ENCODE data around the gene SEMA4A. TPM values are rescaled to one million over a fixed set of nuclear protein-coding genes. Genes with fewer than 3 reads are reported as not detected.

SEMA4A gene
- total and polyA plus RNA-seq, 9 donors: 1.5 to 5.4 (median 3.2) TPM

GRCh38 chr1:156195853-156196252 lies 42.5 kb downstream of the SEMA4A start:
- Histone ChIP-seq H3K36me3 (ENCODE audit: control insufficient read depth, insufficient read depth, low read length) (peaks cover 32% of the 10 kb centered on the region), H3K27me3 (ENCODE audit: control insufficient read depth, insufficient read depth, low read length) (no peaks in the 10 kb centered on the region), H3K4me1 (ENCODE audit: control insufficient read depth, insufficient read depth, low read length) (peaks cover 12% of the 10 kb centered on the region), H3K9me3 (replicated peaks; ENCODE audit: control insufficient read depth, low read depth, low read length) (no peaks in the 10 kb centered on the region), H3K27ac (ENCODE audit: low read length) (no peak overlapping the region), H3K4me3 (ENCODE audit: low read length) (no peak overlapping the region)
- DNase-seq: no peak
- 71% methylated on average over 4 of the region's 4 CpGs for WGBS (ENCODE audit: insufficient coverage)

- H3K27me3 ChIP-seq (ENCODE audit: control insufficient read depth, insufficient read depth, low read length): no peaks in the 10 kb centered on the region
- H3K4me3 ChIP-seq (ENCODE audit: low read length): no peak overlapping the region
- WGBS (ENCODE audit: insufficient coverage): 83% methylated on average over 2 of the region's 2 CpGs
- peaks cover 12% of the 10 kb centered on the region for H3K4me1 ChIP-seq (ENCODE audit: control insufficient read depth, insufficient read depth, low read length)
- no peaks in the 10 kb centered on the region for H3K9me3 ChIP-seq (replicated peaks; ENCODE audit: control insufficient read depth, low read depth, low read length)
- no peak overlapping the region for H3K27ac ChIP-seq (ENCODE audit: low read length)
- peaks cover 32% of the 10 kb centered on the region for H3K36me3 ChIP-seq (ENCODE audit: control insufficient read depth, insufficient read depth, low read length)
- no peak for DNase-seq
Measured at GRCh38 chr1:156196445-156196844, 43.1 kb downstream of the SEMA4A start.

GRCh38 chr1:156198831-156199349 lies 45.5 kb downstream of the SEMA4A start:
- peaks cover 7% of the 10 kb centered on the region for H3K4me1 ChIP-seq (ENCODE audit: control insufficient read depth, insufficient read depth, low read length)
- no peak overlapping the region for H3K27ac ChIP-seq (ENCODE audit: low read length)
- WGBS (ENCODE audit: insufficient coverage): 92% methylated on average over 4 of the region's 5 CpGs
- H3K9me3 ChIP-seq (replicated peaks; ENCODE audit: control insufficient read depth, low read depth, low read length): no peaks in the 10 kb centered on the region
- no peak for DNase-seq
- no peak overlapping the region for H3K4me3 ChIP-seq (ENCODE audit: low read length)
- peaks cover 42% of the 10 kb centered on the region for H3K36me3 ChIP-seq (ENCODE audit: control insufficient read depth, insufficient read depth, low read length)
- H3K27me3 ChIP-seq (ENCODE audit: control insufficient read depth, insufficient read depth, low read length): no peaks in the 10 kb centered on the region

GRCh38 chr1:156200044-156200443 lies 46.7 kb downstream of the SEMA4A start:
- Histone ChIP-seq H3K36me3 (ENCODE audit: control insufficient read depth, insufficient read depth, low read length) (peaks cover 42% of the 10 kb centered on the region), H3K27ac (ENCODE audit: low read length) (no peak overlapping the region), H3K27me3 (ENCODE audit: control insufficient read depth, insufficient read depth, low read length) (no peaks in the 10 kb centered on the region), H3K4me1 (ENCODE audit: control insufficient read depth, insufficient read depth, low read length) (no peaks in the 10 kb centered on the region), H3K4me3 (ENCODE audit: low read length) (no peak overlapping the region), H3K9me3 (replicated peaks; ENCODE audit: control insufficient read depth, low read depth, low read length) (no peaks in the 10 kb centered on the region)
- DNase-seq: no peak
- 88% methylated on average over 4 of the region's 8 CpGs for WGBS (ENCODE audit: insufficient coverage)

GRCh38 chr1:156203331-156203730 lies 49.9 kb downstream of the SEMA4A start:
- no peak for DNase-seq
- no peak overlapping the region for H3K4me3 ChIP-seq (ENCODE audit: low read length)
- H3K27ac ChIP-seq (ENCODE audit: low read length): no peak overlapping the region
- H3K4me1 ChIP-seq (ENCODE audit: control insufficient read depth, insufficient read depth, low read length): no peaks in the 10 kb centered on the region
- H3K9me3 ChIP-seq (replicated peaks; ENCODE audit: control insufficient read depth, low read depth, low read length): no peaks in the 10 kb centered on the region
- peaks cover 37% of the 10 kb centered on the region for H3K36me3 ChIP-seq (ENCODE audit: control insufficient read depth, insufficient read depth, low read length)
- no peaks in the 10 kb centered on the region for H3K27me3 ChIP-seq (ENCODE audit: control insufficient read depth, insufficient read depth, low read length)

- DNase-seq: no peak
- no peak overlapping the region for H3K27ac ChIP-seq (ENCODE audit: low read length)
- no peaks in the 10 kb centered on the region for H3K9me3 ChIP-seq (replicated peaks; ENCODE audit: control insufficient read depth, low read depth, low read length)
- 100% methylated on average over 1 of the region's 3 CpGs for WGBS (ENCODE audit: insufficient coverage)
- no peaks in the 10 kb centered on the region for H3K4me1 ChIP-seq (ENCODE audit: control insufficient read depth, insufficient read depth, low read length)
- no peak overlapping the region for H3K4me3 ChIP-seq (ENCODE audit: low read length)
- H3K27me3 ChIP-seq (ENCODE audit: control insufficient read depth, insufficient read depth, low read length): no peaks in the 10 kb centered on the region
- peaks cover 39% of the 10 kb centered on the region for H3K36me3 ChIP-seq (ENCODE audit: control insufficient read depth, insufficient read depth, low read length)
Measured at GRCh38 chr1:156204686-156205085, 51.3 kb downstream of the SEMA4A start.

- DNase-seq: no peak
- H3K4me3 ChIP-seq (ENCODE audit: low read length): no peak overlapping the region
- 80% methylated on average over 1 of the region's 3 CpGs for WGBS (ENCODE audit: insufficient coverage)
- H3K9me3 ChIP-seq (replicated peaks; ENCODE audit: control insufficient read depth, low read depth, low read length): no peaks in the 10 kb centered on the region
- H3K27ac ChIP-seq (ENCODE audit: low read length): no peak overlapping the region
- H3K27me3 ChIP-seq (ENCODE audit: control insufficient read depth, insufficient read depth, low read length): no peaks in the 10 kb centered on the region
- peaks cover 49% of the 10 kb centered on the region for H3K36me3 ChIP-seq (ENCODE audit: control insufficient read depth, insufficient read depth, low read length)
- peaks cover 12% of the 10 kb centered on the region for H3K4me1 ChIP-seq (ENCODE audit: control insufficient read depth, insufficient read depth, low read length)
Measured at GRCh38 chr1:156211243-156211642, 57.9 kb downstream of the SEMA4A start.

- Histone ChIP-seq H3K36me3 (ENCODE audit: control insufficient read depth, insufficient read depth, low read length) (peaks cover 49% of the 10 kb centered on the region), H3K4me1 (ENCODE audit: control insufficient read depth, insufficient read depth, low read length) (peaks cover 12% of the 10 kb centered on the region), H3K27ac (ENCODE audit: low read length) (peak overlapping the region; percentile 98), H3K4me3 (ENCODE audit: low read length) (no peak overlapping the region), H3K9me3 (replicated peaks; ENCODE audit: control insufficient read depth, low read depth, low read length) (no peaks in the 10 kb centered on the region), H3K27me3 (ENCODE audit: control insufficient read depth, insufficient read depth, low read length) (no peaks in the 10 kb centered on the region)
- WGBS (ENCODE audit: insufficient coverage): no CpG with 5 or more reads among the region's 9 CpGs
- DNase-seq: no peak
Measured at GRCh38 chr1:156212130-156212529, 58.7 kb downstream of the SEMA4A start.

GRCh38 chr1:156212833-156213643 lies 59.7 kb downstream of the SEMA4A start, which contains the start of gene PMF1:
Gene PMF1, plus strand, starts transcription at chr1:156213007. Its CDS starts 9 bp downstream, at chr1:156213016.
- Histone ChIP-seq H3K27me3 (ENCODE audit: control insufficient read depth, insufficient read depth, low read length) (no peaks in the 10 kb centered on the region), H3K9me3 (replicated peaks; ENCODE audit: control insufficient read depth, low read depth, low read length) (no peaks in the 10 kb centered on the region), H3K36me3 (ENCODE audit: control insufficient read depth, insufficient read depth, low read length) (peaks cover 41% of the 10 kb centered on the region), H3K27ac (ENCODE audit: low read length) (peak within 1 kb of the TSS; percentile 98), H3K4me3 (ENCODE audit: low read length) (peak within 1 kb of the TSS; percentile 62), H3K4me1 (ENCODE audit: control insufficient read depth, insufficient read depth, low read length) (peaks cover 12% of the 10 kb centered on the region)
- peak; percentile 99 for DNase-seq
- WGBS (ENCODE audit: insufficient coverage): 0% methylated on average over 51 of the region's 61 CpGs

GRCh38 chr1:156213644-156213966 lies 60.2 kb downstream of the SEMA4A start:
- Histone ChIP-seq H3K27me3 (ENCODE audit: control insufficient read depth, insufficient read depth, low read length) (no peaks in the 10 kb centered on the region), H3K36me3 (ENCODE audit: control insufficient read depth, insufficient read depth, low read length) (peaks cover 41% of the 10 kb centered on the region), H3K4me3 (ENCODE audit: low read length) (peak overlapping the region; percentile 62), H3K27ac (ENCODE audit: low read length) (peak overlapping the region; percentile 98), H3K9me3 (replicated peaks; ENCODE audit: control insufficient read depth, low read depth, low read length) (no peaks in the 10 kb centered on the region), H3K4me1 (ENCODE audit: control insufficient read depth, insufficient read depth, low read length) (peaks cover 12% of the 10 kb centered on the region)
- DNase-seq: no peak
- WGBS (ENCODE audit: insufficient coverage): no CpG with 5 or more reads among the region's 11 CpGs
